Measurements from ENCODE around the gene GALNT6.
A peak's percentile ranks its signal among the peaks of the same experiment; 100 is the strongest.

Gene GALNT6

GRCh38 chr12:51391283-51392123, at the start of gene GALNT6:
GALNT6 (minus strand) TSS chr12:51391406; CDS start chr12:51379781, 11,625 bp downstream.
- peak; percentile 82 for DNase-seq

- DNase-seq, result no peak
Observed at GRCh38 chr12:51439330-51439729, 48.1 kb upstream of the GALNT6 start.

GRCh38 chr12:51437431-51437830, 46.2 kb upstream of the GALNT6 start:
- peak; percentile 50 for DNase-seq

GRCh38 chr12:51434305-51434704, 43.1 kb upstream of the GALNT6 start:
- no peak for DNase-seq

- peak; percentile 25 for DNase-seq
Observed at GRCh38 chr12:51432921-51433320, 41.7 kb upstream of the GALNT6 start.

GRCh38 chr12:51430196-51430895, 39.1 kb upstream of the GALNT6 start:
- no peak for DNase-seq

GRCh38 chr12:51429700-51430099, 38.5 kb upstream of the GALNT6 start:
- DNase-seq, result no peak

GRCh38 chr12:51428256-51428655, 37.0 kb upstream of the GALNT6 start:
- DNase-seq, result no peak

- DNase-seq, result peak; percentile 92
Observed at GRCh38 chr12:51424662-51425539, 33.7 kb upstream of the GALNT6 start, which contains the start of gene SLC4A8. SLC4A8 (plus strand) TSS chr12:51424831; CDS start chr12:51424988, 157 bp downstream.

GRCh38 chr12:51424094-51424661, 33.0 kb upstream of the GALNT6 start:
- no peak for DNase-seq

GRCh38 chr12:51421266-51421884, 30.2 kb upstream of the GALNT6 start:
- peak; percentile 85 for DNase-seq

- peak; percentile 58 for DNase-seq
Observed at GRCh38 chr12:51419425-51420193, 28.4 kb upstream of the GALNT6 start.

- no peak for DNase-seq
Observed at GRCh38 chr12:51417826-51418225, 26.6 kb upstream of the GALNT6 start.

- no peak for DNase-seq
Observed at GRCh38 chr12:51415931-51416330, 24.7 kb upstream of the GALNT6 start.

- DNase-seq, result no peak
Observed at GRCh38 chr12:51413791-51414190, 22.6 kb upstream of the GALNT6 start.

- DNase-seq, result no peak
Observed at GRCh38 chr12:51413149-51413548, 21.9 kb upstream of the GALNT6 start.

GRCh38 chr12:51409846-51410245, 18.6 kb upstream of the GALNT6 start:
- no peak for DNase-seq

GRCh38 chr12:51407604-51408003, 16.4 kb upstream of the GALNT6 start:
- DNase-seq, result no peak

- DNase-seq, result no peak
Observed at GRCh38 chr12:51406859-51407258, 15.7 kb upstream of the GALNT6 start.

- DNase-seq, result no peak
Observed at GRCh38 chr12:51406290-51406689, 15.1 kb upstream of the GALNT6 start.

- DNase-seq, result no peak
Observed at GRCh38 chr12:51405801-51406207, 14.6 kb upstream of the GALNT6 start.
